ENCODE data around the gene CDC45. TPM values are rescaled to one million over a fixed set of nuclear protein-coding genes. Genes with fewer than 3 reads are reported as not detected.

CDC45 gene
- total and polyA plus RNA-seq, 4 donors, result 4.0 to 8.5 (median 7.7) TPM

Other genes starting within 250 kb of the CDC45 start
- 10 to 100 TPM; 13.0 to 20.9 TPM for gene CLTCL1, start 188.2 kb upstream of the CDC45 start, total RNA-seq
- 10 to 100 TPM; 12.3 to 18.5 TPM for gene CLTCL1, start 188.2 kb upstream of the CDC45 start, polyA plus RNA-seq (ENCODE audit: insufficient read length in 2 of 2)
- gene HIRA, start 48.2 kb upstream of the CDC45 start, total RNA-seq, result 10 to 100 TPM; 18.6 to 19.7 TPM
- 10 to 100 TPM; 48.0 to 50.5 TPM for gene HIRA, start 48.2 kb upstream of the CDC45 start, polyA plus RNA-seq (ENCODE audit: insufficient read length in 2 of 2)
- 10 to 100 TPM; 20.2 to 53.8 TPM for gene MRPL40, start 47.4 kb upstream of the CDC45 start, total RNA-seq
- 10 to 100 TPM; 33.2 to 40.5 TPM for gene MRPL40, start 47.4 kb upstream of the CDC45 start, polyA plus RNA-seq (ENCODE audit: insufficient read length in 2 of 2)
- 10 to 100 TPM; 47.9 to 48.0 TPM for gene C22orf39, start 32.2 kb upstream of the CDC45 start, total RNA-seq
- gene C22orf39, start 32.2 kb upstream of the CDC45 start, polyA plus RNA-seq (ENCODE audit: insufficient read length in 2 of 2), result 10 to 100 TPM; 65.3 to 66.4 TPM
- gene UFD1, start 727 bp upstream of the CDC45 start, total RNA-seq, result 10 to 100 TPM; 28.9 to 51.5 TPM
- 10 to 100 TPM; 53.7 to 58.3 TPM for gene UFD1, start 727 bp upstream of the CDC45 start, polyA plus RNA-seq (ENCODE audit: insufficient read length in 2 of 2)
- gene CLDN5, start 44.5 kb downstream of the CDC45 start, total RNA-seq, result 100 to 1,000 TPM in 1 of 2 donors, 10 to 100 TPM in 1; 61.0 to 203 TPM
- 100 to 1,000 TPM in 1 of 2 donors, 10 to 100 TPM in 1; 98.9 to 103 TPM for gene CLDN5, start 44.5 kb downstream of the CDC45 start, polyA plus RNA-seq (ENCODE audit: insufficient read length in 2 of 2)
- gene SEPTIN5, start 234.6 kb downstream of the CDC45 start, total RNA-seq, result 100 to 1,000 TPM in 1 of 2 donors, 10 to 100 TPM in 1; 82.9 to 106 TPM
- gene SEPTIN5, start 234.6 kb downstream of the CDC45 start, polyA plus RNA-seq (ENCODE audit: insufficient read length in 2 of 2), result 100 to 1,000 TPM; 243 to 294 TPM
- 10 to 100 TPM in 1 of 2 donors, 1 to 10 TPM in 1; 5.3 to 14.4 TPM for gene GP1BB, start 243.6 kb downstream of the CDC45 start, total RNA-seq
- 10 to 100 TPM; 39.8 to 50.5 TPM for gene GP1BB, start 243.6 kb downstream of the CDC45 start, polyA plus RNA-seq (ENCODE audit: insufficient read length in 2 of 2)

All from spinal cord (tissue), 4 donors.